ENCODE data around the gene SEC11C.

GRCh38 chr18:59123588-59124369 is 15.9 kb upstream of the SEC11C start:
- no peak for TF ChIP-seq EZH2 (IDR thresholded peaks at IDR 0.05)
- TF ChIP-seq CTCF (IDR thresholded peaks at IDR 0.05): no peak
- TF ChIP-seq EZH2phosphoT487 (IDR thresholded peaks at IDR 0.05): no peak

All from neural progenitor cell (in vitro differentiated cells).